ENCODE measurements around the gene TEKT3.
A peak's percentile ranks its signal among the peaks of the same experiment; 100 is the strongest.

The TEKT3 gene

DNA sequence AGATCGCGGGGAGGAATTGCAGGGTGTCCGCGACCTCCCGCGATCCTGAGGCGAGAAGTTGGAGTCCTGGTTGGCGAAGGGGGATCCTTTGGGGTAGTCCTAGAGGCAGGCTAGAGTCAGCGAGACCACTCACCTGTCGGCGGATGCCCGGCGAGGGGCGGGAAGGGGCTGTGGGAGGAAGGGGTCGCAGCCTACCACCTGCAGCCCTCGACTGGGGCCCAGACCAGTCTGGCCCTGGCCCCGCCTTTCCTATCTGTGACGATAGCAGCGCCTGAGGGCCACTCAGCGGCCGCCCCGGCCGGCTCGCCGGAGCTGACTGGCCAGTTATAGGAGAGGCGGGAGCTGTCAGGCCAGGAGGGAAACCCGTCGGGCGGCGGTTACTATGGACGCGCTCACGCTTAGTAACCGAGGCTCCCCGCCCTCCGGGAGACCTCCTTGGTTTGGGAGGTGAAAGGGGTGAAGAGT, at the start of gene TEKT3:
Gene TEKT3, minus strand, starts transcription at position 213 of the 465 bp plus-strand sequence. CDS start 10,012 bp downstream, outside the sequence.
- DNase-seq (ENCODE audit: low read depth in 2 of 2): peak; percentile 5 to 14

DNA sequence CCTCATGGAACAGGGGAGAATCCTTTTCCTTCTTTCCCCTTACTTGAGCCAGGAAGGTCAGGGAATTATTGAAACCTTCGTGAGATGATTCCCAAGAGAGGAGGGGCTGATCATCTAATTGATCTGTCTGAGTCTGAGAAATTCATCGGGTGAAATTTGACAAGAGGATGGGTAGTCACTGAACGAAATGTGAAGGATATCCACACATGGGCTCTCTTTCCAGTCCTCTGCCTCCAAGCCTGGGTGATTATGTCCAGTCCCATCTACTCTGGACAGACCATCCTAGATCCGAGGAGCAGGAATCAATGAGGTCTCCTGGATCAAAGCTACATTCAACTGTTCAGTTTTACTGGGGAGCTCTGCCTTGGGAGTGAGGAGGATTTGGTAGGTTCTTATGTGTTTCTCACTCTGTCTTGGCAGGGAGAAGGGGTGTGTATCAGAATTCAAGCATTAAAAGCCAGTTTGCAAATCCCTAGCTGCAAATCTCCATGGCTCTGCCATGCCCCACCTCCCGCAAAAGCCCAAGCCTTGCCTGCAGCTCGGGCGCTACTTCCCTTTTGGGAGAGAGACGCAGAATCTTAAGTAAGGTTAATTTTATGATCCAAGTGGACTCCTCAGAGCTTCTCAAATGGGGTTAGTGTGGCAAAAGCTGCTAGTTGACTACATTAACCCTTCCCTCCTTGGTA, 47.1 kb upstream of the TEKT3 start:
- no peak for DNase-seq (ENCODE audit: low read depth in 2 of 2)

- no peak for DNase-seq (ENCODE audit: low read depth in 2 of 2)
Measured at GRCh38 chr17:15386083-15386482, 44.7 kb upstream of the TEKT3 start.

DNA sequence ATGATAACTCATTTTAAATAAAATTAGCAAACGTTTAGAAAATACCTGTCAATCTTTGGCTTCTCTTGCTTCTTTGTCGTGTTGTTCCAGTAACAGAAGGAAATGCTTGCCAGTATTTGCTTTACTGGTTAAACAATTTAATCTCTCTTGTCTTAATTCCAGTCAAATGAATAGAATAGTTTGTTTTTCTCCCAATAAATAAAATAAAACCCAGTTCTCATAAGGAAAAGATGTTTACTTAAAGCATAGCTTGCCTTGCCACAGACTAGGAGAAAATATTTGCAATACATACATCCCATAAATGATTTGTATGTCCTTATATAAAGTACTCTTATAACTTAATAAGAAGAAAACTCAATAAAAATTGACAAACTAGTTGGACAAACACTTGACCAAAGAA, 43.9 kb upstream of the TEKT3 start:
- DNase-seq (ENCODE audit: low read depth in 2 of 2): no peak

GRCh38 chr17:15384142-15384787, 42.9 kb upstream of the TEKT3 start:
- no peak for DNase-seq (ENCODE audit: low read depth in 2 of 2)

GRCh38 chr17:15382914-15383313, 41.5 kb upstream of the TEKT3 start:
- DNase-seq (ENCODE audit: low read depth in 2 of 2): no peak

- no peak for DNase-seq (ENCODE audit: low read depth in 2 of 2)
Measured at GRCh38 chr17:15381707-15382106, 40.3 kb upstream of the TEKT3 start.

GRCh38 chr17:15380446-15380845, 39.0 kb upstream of the TEKT3 start:
- DNase-seq (ENCODE audit: low read depth in 2 of 2): no peak

DNA sequence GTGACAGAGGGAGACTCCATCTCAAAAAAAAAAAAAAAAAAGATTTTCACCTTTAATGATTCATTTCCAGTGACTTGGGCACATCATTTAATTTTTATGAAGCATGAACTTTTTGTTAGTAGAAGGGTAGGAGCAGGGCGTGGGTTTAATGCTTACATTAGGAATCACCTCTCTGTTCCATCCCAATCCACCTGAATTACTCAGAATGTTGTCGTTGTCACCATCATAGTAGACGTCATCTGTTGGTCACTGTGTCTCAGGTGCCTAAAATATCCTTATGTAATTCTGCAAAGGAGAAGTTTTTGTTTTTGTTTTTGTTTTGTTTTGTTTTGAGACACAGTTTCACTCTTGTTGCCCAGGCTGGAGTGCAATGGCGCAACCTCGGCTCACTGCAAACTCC, 38.3 kb upstream of the TEKT3 start:
- DNase-seq (ENCODE audit: low read depth in 2 of 2): no peak

DNA sequence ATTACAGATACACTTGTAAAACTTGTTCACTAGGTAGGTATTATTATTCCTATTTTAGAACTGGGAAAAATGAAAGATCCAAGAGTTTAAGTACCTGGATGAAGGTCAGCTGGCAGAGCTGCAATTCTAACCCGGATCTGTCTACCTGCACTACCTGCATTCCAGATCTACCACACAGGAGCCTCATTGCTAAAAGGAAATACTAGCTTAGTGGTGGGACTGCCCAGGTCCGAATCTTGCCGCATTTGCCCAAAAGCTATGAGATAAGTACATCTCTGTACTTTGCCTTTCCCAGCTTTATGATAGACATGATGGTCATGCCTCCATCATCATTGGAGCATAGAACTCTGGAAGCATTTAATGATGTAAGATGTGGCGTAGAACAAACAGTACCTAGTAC, 36.8 kb upstream of the TEKT3 start:
- DNase-seq (ENCODE audit: low read depth in 2 of 2): no peak

DNA sequence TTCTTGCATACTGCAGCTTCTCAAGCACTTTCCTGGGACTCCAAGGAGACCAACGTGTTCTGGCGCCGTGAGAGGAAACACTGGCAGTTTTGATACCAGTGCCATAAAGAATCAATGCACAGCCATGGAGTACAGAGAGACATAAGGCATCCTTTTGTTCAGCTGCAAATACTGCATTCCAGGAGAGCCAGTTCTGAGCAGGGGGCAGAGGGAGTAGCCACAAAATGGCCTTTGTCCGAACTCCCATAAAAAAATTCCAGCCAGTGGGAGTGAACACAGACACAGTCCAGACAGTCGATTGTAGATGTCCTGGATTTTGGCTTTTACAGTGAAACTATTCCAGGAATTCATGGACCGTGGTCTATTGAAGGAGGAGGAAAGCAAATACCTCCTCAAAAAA, 36.2 kb upstream of the TEKT3 start:
- DNase-seq (ENCODE audit: low read depth in 2 of 2): no peak

GRCh38 chr17:15377200-15377599, 35.8 kb upstream of the TEKT3 start:
- DNase-seq (ENCODE audit: low read depth in 2 of 2): no peak

DNA sequence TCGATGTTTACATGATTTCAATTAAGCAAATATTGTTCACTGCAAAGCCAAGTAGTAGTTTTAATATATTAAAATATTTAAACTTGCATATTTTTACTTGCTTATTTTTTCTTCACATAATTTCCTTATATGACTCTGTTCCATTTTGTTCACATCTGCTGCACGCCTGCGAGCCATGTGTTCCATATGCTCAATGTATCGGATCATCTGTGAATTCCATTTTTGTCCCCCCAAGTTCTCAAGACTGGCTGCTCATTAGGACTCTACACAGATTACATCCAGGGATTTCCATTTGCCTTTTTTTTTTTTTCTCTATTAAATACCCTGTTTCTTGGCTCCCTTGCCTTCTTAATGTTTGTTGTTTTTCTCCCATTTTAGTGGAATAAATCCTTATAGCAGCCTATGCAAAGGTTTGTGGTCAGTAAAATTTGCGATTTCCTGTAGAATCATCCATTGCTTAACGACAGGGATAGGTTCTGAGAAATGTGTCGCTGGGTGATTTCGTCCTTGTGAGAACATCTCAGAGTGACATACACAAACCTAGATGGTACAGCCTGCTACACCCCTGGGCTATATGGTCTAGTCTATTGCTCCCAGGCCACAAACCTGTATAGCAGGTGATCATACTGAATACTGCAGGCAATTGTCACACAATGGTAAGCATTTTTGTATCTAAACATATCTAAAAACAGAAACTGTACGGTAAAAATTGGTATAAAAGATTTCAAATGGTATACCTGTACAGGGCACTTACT, 30.2 kb upstream of the TEKT3 start:
- no peak for DNase-seq (ENCODE audit: low read depth in 2 of 2)

- no peak for DNase-seq (ENCODE audit: low read depth in 2 of 2)
Measured at GRCh38 chr17:15368600-15368999, 27.2 kb upstream of the TEKT3 start.

- DNase-seq (ENCODE audit: low read depth in 2 of 2): no peak
Measured at GRCh38 chr17:15366026-15366425, 24.6 kb upstream of the TEKT3 start.

DNA sequence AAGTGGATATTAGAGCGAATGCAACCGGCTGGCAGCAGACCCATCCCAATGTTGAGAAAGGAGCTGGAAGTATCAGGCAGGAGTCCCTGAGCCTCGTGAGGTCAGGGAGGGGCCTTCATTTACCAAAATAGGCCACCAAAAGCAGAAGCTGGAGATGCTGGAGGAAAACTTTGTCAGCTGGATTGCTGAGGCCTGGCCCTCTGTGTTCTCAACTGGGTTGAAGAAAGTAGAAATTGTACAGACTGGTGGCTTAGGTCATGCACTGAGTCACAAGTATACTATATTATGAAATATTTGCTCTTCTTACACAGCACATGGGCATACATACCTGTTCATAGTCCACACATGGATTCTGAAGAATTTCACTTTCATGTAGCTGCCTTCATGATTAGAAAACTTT, 23.2 kb upstream of the TEKT3 start:
- no peak for DNase-seq (ENCODE audit: low read depth in 2 of 2)

- no peak for DNase-seq (ENCODE audit: low read depth in 2 of 2)
Measured at GRCh38 chr17:15363702-15364101, 22.3 kb upstream of the TEKT3 start.

DNA sequence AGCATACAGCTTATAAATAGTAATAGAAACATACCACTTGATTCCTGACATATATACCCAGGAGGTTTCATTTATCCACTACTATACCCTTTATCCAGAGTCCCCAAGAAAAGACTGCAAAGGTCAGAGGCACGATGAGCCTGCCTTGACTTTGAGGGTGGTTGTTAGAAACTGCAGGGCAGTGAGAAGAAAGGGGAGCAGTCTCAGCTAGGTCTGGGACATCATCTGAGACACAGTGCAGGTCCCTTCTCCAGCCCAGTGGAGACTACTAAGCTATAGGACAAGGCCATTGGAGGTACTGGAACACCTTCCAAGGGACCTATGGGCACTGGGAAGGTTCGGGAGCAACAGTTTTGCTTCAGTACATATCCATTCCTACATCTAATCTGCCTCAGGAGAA, 20.2 kb upstream of the TEKT3 start:
- no peak for DNase-seq (ENCODE audit: low read depth in 2 of 2)

DNA sequence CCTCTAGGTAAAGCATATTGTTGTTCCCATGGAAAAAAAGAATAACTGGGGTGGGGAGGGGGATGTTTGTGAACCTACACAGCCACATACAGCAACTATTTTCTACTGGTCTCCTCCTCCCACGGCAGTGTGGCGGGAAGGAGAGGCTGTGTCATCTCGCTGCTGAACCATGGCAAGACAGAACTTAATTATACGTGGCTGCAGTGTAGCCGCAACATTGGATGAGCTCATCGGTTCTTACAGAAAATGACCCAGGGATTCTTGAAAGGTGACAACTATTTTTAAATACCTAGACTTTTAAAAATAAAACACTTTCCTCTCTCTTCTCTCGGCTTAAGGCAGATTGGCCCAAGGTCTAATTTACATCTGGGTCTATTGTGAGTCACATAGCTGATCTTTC, 19.8 kb upstream of the TEKT3 start:
- no peak for DNase-seq (ENCODE audit: low read depth in 2 of 2)

GRCh38 chr17:15354256-15354655, 12.9 kb upstream of the TEKT3 start:
- DNase-seq (ENCODE audit: low read depth in 2 of 2): no peak

GRCh38 chr17:15351925-15352324, 10.5 kb upstream of the TEKT3 start:
- no peak for DNase-seq (ENCODE audit: low read depth in 2 of 2)

DNA sequence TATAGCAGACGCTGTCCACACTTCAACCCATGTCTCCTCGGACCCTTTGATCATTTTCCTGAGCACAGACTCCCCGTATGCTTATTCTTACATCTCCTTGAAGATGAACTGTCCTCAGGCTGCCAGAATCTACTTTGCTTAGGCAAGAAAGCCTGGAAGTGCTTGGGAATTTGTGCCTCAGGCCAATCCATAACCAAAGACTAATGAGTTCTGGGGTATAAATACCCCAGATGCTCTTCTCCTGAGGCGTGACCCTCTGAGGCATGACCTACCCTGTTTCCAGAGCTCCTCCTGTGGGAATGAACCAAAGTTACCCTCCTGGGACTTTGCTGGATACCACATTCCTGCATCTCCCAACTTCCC, 10.1 kb upstream of the TEKT3 start:
- DNase-seq (ENCODE audit: low read depth in 2 of 2): no peak
